Measurements from ENCODE around the gene SMAD1.

GRCh38 chr4:145480257-145480656, 1.4 kb upstream of the SMAD1 start:
- no peak for TF ChIP-seq CTCF (IDR thresholded peaks at IDR 0.05)
- no peak for TF ChIP-seq KDM5A (IDR thresholded peaks at IDR 0.05)
- TF ChIP-seq CEBPB (IDR thresholded peaks at IDR 0.05): no peak
- no peak for TF ChIP-seq SREBF2 (IDR thresholded peaks at IDR 0.05)
- no peak for TF ChIP-seq HES2 (IDR thresholded peaks at IDR 0.05)
- TF ChIP-seq BHLHE40 (IDR thresholded peaks at IDR 0.05; ENCODE audit: low read depth, low read length): no peak
- TF ChIP-seq MAX (IDR thresholded peaks at IDR 0.05): no peak
- no peak for TF ChIP-seq POLR2A (IDR thresholded peaks at IDR 0.05; ENCODE audit: low read length)
- no peak for TF ChIP-seq RFX5 (IDR thresholded peaks at IDR 0.05)
- TF ChIP-seq USF2 (IDR thresholded peaks at IDR 0.05): no peak
